Measurements from ENCODE around the gene SYNDIG1.

The SYNDIG1 gene

GRCh38 chr20:24469116-24469893 is at the start of gene SYNDIG1:
Gene SYNDIG1 (plus strand): TSS chr20:24469629. CDS start chr20:24543098, 73,469 bp downstream.
- peak; percentile 60 for DNase-seq (ENCODE audit: low spot score)

- no peak for DNase-seq (ENCODE audit: low spot score)
Observed at GRCh38 chr20:24419786-24420185, 49.6 kb upstream of the SYNDIG1 start.

GRCh38 chr20:24420567-24420966 is 48.9 kb upstream of the SYNDIG1 start:
- DNase-seq (ENCODE audit: low spot score): no peak

GRCh38 chr20:24421071-24421470 is 48.4 kb upstream of the SYNDIG1 start:
- DNase-seq (ENCODE audit: low spot score): no peak

- DNase-seq (ENCODE audit: low spot score): no peak
Observed at GRCh38 chr20:24422091-24422760, 47.2 kb upstream of the SYNDIG1 start.

- DNase-seq (ENCODE audit: low spot score): no peak
Observed at GRCh38 chr20:24423390-24424313, 45.8 kb upstream of the SYNDIG1 start.

- no peak for DNase-seq (ENCODE audit: low spot score)
Observed at GRCh38 chr20:24425523-24426135, 43.8 kb upstream of the SYNDIG1 start.

GRCh38 chr20:24431279-24432045 is 38.0 kb upstream of the SYNDIG1 start:
- DNase-seq (ENCODE audit: low spot score): no peak

GRCh38 chr20:24432046-24432442 is 37.4 kb upstream of the SYNDIG1 start:
- DNase-seq (ENCODE audit: low spot score): no peak

GRCh38 chr20:24436160-24436559 is 33.3 kb upstream of the SYNDIG1 start:
- no peak for DNase-seq (ENCODE audit: low spot score)

GRCh38 chr20:24437196-24438082 is 32.0 kb upstream of the SYNDIG1 start:
- no peak for DNase-seq (ENCODE audit: low spot score)

GRCh38 chr20:24438331-24438730 is 31.1 kb upstream of the SYNDIG1 start:
- no peak for DNase-seq (ENCODE audit: low spot score)

GRCh38 chr20:24439737-24440387 is 29.6 kb upstream of the SYNDIG1 start:
- DNase-seq (ENCODE audit: low spot score): no peak

- DNase-seq (ENCODE audit: low spot score): no peak
Observed at GRCh38 chr20:24441661-24442060, 27.8 kb upstream of the SYNDIG1 start.

- DNase-seq (ENCODE audit: low spot score): no peak
Observed at GRCh38 chr20:24442909-24443308, 26.5 kb upstream of the SYNDIG1 start.

GRCh38 chr20:24443436-24443835 is 26.0 kb upstream of the SYNDIG1 start:
- DNase-seq (ENCODE audit: low spot score): no peak

GRCh38 chr20:24444526-24445190 is 24.8 kb upstream of the SYNDIG1 start:
- DNase-seq (ENCODE audit: low spot score): no peak

- DNase-seq (ENCODE audit: low spot score): no peak
Observed at GRCh38 chr20:24445510-24446170, 23.8 kb upstream of the SYNDIG1 start.

GRCh38 chr20:24446811-24447210 is 22.6 kb upstream of the SYNDIG1 start:
- no peak for DNase-seq (ENCODE audit: low spot score)
